Mesendoderm (in vitro differentiated cells): ENCODE measurements around the gene SMCO4.

Source experiments
- DNase-seq: peaks from one replicate; pipeline ENCODE4 v3.0.0; 2013
- H2AK5ac ChIP-seq: 2 replicates; pipeline ENCODE4 v1.6.1; 2013; ENCODE audit warnings: low read length, inconsistent platforms
- H2BK120ac ChIP-seq: 2 replicates; pipeline ENCODE4 v1.6.1; 2013; ENCODE audit warnings: low read depth, mild to moderate bottlenecking, low read length, moderate library complexity, mixed read lengths
- H2BK15ac ChIP-seq: replicated peaks from 2 replicates; pipeline ENCODE4 v1.6.1; 2013; ENCODE audit warnings: low read depth, mild to moderate bottlenecking, moderate library complexity
- H2BK5ac ChIP-seq: 2 replicates; pipeline ENCODE4 v1.6.1; 2013; ENCODE audit warnings: low read length, inconsistent platforms
- H3K18ac ChIP-seq: 2 replicates; pipeline ENCODE4 v1.6.1; 2013; ENCODE audit warnings: mild to moderate bottlenecking, low read length, mixed read lengths
- H3K23ac ChIP-seq: one replicate; pipeline ENCODE4 v1.6.1; 2013; ENCODE audit warnings: low read length
- H3K27ac ChIP-seq: 2 replicates; pipeline ENCODE4 v1.5.1; 2013; ENCODE audit warnings: low read depth, mild to moderate bottlenecking, inconsistent platforms, low read length, moderate library complexity
- H3K27me3 ChIP-seq: 2 replicates; pipeline ENCODE4 v1.6.1; 2013; ENCODE audit warnings: low read length, control low read depth, mild to moderate bottlenecking, inconsistent platforms; ENCODE audit not compliant: insufficient read depth, poor library complexity
- H3K36me3 ChIP-seq: 2 replicates; pipeline ENCODE4 v1.6.1; 2013; ENCODE audit warnings: low read length, inconsistent platforms; ENCODE audit not compliant: control insufficient read depth, insufficient read depth
- H3K4ac ChIP-seq: one replicate; pipeline ENCODE4 v1.6.1; 2013; ENCODE audit warnings: low read depth, mild to moderate bottlenecking, low read length, moderate library complexity
- H3K4me1 ChIP-seq: 2 replicates; pipeline ENCODE4 v1.6.1; 2013; ENCODE audit warnings: low read depth, low read length, inconsistent platforms; ENCODE audit not compliant: control insufficient read depth
- H3K4me2 ChIP-seq: 2 replicates; pipeline ENCODE4 v1.6.1; 2013; ENCODE audit warnings: low read length
- H3K4me3 ChIP-seq: 2 replicates; pipeline ENCODE4 v1.5.1; 2013; ENCODE audit warnings: mild to moderate bottlenecking, low read length
- H3K56ac ChIP-seq: one replicate; pipeline ENCODE4 v1.6.1; 2013; ENCODE audit warnings: low read length
- H3K79me1 ChIP-seq: 2 replicates; pipeline ENCODE4 v1.6.1; 2013; ENCODE audit warnings: low read length, inconsistent platforms
- H3K79me2 ChIP-seq: 2 replicates; pipeline ENCODE4 v1.6.1; 2013; ENCODE audit warnings: mild to moderate bottlenecking, low read length; ENCODE audit not compliant: control insufficient read depth, insufficient read depth
- H3K9ac ChIP-seq: 2 replicates; pipeline ENCODE4 v1.6.1; 2013; ENCODE audit warnings: low read length, inconsistent platforms
- H4K5ac ChIP-seq: one replicate; pipeline ENCODE4 v1.6.1; 2013; ENCODE audit warnings: low read length
- H4K8ac ChIP-seq: one replicate; pipeline ENCODE4 v1.6.1; 2013; ENCODE audit warnings: low read depth, mild to moderate bottlenecking, control low read depth, low read length, moderate library complexity
- WGBS: extraction: QIAGEN DNeasy Blood & Tissue Kit; methylation state at CpG from one replicate; pipeline ENCODE4 v1.1.7; 2013; ENCODE audit warnings: low lambda C conversion rate, missing lambda C conversion rate; ENCODE audit not compliant: insufficient coverage; ENCODE audit errors: extremely low coverage; 5-methylcytosine and 5-hydroxymethylcytosine counted together

The SMCO4 gene

DNA sequence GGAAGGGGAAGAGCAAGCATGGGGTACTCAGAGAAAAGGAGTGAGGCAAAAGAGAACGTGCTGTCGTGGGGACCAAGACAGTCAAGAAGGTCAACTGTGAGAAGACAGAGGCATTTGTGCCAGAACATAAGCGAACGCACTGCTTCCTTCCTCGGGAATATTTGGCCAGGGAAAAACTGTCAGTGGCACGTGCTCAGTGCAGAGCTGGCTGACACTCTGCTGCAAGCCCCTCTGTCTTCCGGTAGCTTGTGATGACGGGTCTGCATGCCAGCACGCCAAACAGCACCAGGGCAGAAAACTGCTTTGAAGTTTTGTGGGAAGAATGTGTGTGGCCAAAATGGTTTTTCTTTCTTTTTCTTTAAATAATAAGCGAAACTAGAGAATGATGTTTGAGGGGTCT is 60.6 kb downstream of the SMCO4 start:
- Histone ChIP-seq H3K4me3 (no peak overlapping the region), H2BK120ac (no peak overlapping the region), H4K8ac (no peak overlapping the region), H3K23ac (no peak overlapping the region), H3K4me2 (no peak overlapping the region), H3K4ac (no peak overlapping the region), H3K9ac (no peak overlapping the region), H3K27ac (no peak overlapping the region), H2BK5ac (no peak overlapping the region), H3K27me3 (no peaks in the 10 kb centered on the region), H3K18ac (no peak overlapping the region), H2AK5ac (no peak overlapping the region), H4K5ac (no peak overlapping the region), H3K56ac (no peak overlapping the region), H2BK15ac (no peak overlapping the region), H3K79me1 (peaks cover 12% of the 10 kb centered on the region), H3K79me2 (no peaks in the 10 kb centered on the region), H3K4me1 (peaks cover 8% of the 10 kb centered on the region), H3K36me3 (no peaks in the 10 kb centered on the region)
- no peak for DNase-seq
- no CpG with 5 or more reads among the region's 10 CpGs for WGBS

DNA sequence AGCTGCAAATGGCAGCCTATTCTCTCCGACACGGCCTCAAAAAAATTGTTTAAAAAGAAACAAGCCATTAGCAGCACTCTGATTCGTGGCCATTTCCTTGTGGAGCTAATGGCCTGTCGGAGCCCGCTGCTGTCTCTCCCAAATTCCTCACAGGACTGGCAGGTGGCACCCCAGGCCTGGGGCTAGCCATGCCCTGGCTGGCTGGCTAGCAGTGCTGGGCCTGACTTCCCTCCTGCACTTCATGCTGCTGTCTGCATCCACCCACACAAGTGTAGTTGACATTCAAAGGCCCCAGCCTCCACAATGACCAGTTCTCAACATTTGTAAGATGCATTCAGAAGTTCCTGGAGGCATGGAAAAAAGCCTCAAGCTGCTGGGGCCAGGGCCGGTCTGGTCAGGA is 61.5 kb downstream of the SMCO4 start:
- DNase-seq, result no peak
- Histone ChIP-seq H3K79me2 (no peaks in the 10 kb centered on the region), H4K5ac (no peak overlapping the region), H3K9ac (no peak overlapping the region), H2BK15ac (no peak overlapping the region), H3K23ac (no peak overlapping the region), H3K4me1 (peaks cover 11% of the 10 kb centered on the region), H3K4me2 (no peak overlapping the region), H3K4ac (no peak overlapping the region), H3K36me3 (no peaks in the 10 kb centered on the region), H4K8ac (no peak overlapping the region), H3K27ac (no peak overlapping the region), H2AK5ac (no peak overlapping the region), H2BK120ac (no peak overlapping the region), H3K4me3 (no peak overlapping the region), H2BK5ac (no peak overlapping the region), H3K79me1 (peaks cover 9% of the 10 kb centered on the region), H3K18ac (no peak overlapping the region), H3K56ac (no peak overlapping the region), H3K27me3 (no peaks in the 10 kb centered on the region)
- no CpG with 5 or more reads among the region's 6 CpGs for WGBS

DNA sequence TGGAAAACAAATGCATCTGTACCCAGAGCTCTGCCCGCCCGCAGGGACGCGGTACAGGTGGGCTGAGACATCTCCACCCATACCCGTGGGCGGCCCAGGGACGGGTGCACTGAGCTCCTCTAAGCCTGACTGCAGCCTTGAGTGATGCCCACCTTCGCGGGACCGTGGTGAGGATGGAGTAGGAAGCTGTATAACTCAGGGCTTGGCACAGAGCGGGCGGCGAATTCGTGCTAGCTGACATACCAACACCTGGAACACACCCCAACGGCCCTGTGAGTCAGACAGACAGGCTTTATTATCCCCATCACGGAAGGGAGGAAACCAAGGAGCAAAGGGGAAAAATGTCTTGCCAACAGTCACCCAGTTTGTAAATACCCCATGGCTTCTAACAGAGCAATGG is 61.9 kb downstream of the SMCO4 start:
- H3K27me3 ChIP-seq, result no peaks in the 10 kb centered on the region
- H2AK5ac ChIP-seq, result no peak overlapping the region
- H3K18ac ChIP-seq, result no peak overlapping the region
- no peak overlapping the region for H2BK5ac ChIP-seq
- no peak overlapping the region for H3K56ac ChIP-seq
- H4K8ac ChIP-seq, result no peak overlapping the region
- H3K79me2 ChIP-seq, result no peaks in the 10 kb centered on the region
- H2BK15ac ChIP-seq, result no peak overlapping the region
- DNase-seq, result no peak
- H3K23ac ChIP-seq, result no peak overlapping the region
- peaks cover 11% of the 10 kb centered on the region for H3K4me1 ChIP-seq
- H4K5ac ChIP-seq, result no peak overlapping the region
- H3K4ac ChIP-seq, result no peak overlapping the region
- no peak overlapping the region for H3K4me2 ChIP-seq
- H3K27ac ChIP-seq, result no peak overlapping the region
- no peak overlapping the region for H2BK120ac ChIP-seq
- no peak overlapping the region for H3K9ac ChIP-seq
- H3K4me3 ChIP-seq, result no peak overlapping the region
- no CpG with 5 or more reads among the region's 16 CpGs for WGBS
- peaks cover 6% of the 10 kb centered on the region for H3K79me1 ChIP-seq
- H3K36me3 ChIP-seq, result no peaks in the 10 kb centered on the region

GRCh38 chr11:93480756-93481155 is 62.4 kb downstream of the SMCO4 start:
- H2BK15ac ChIP-seq, result no peak overlapping the region
- H2BK5ac ChIP-seq, result no peak overlapping the region
- H2BK120ac ChIP-seq, result no peak overlapping the region
- no peak overlapping the region for H3K4ac ChIP-seq
- no peak for DNase-seq
- H4K8ac ChIP-seq, result no peak overlapping the region
- H3K79me1 ChIP-seq, result peaks cover 6% of the 10 kb centered on the region
- no peak overlapping the region for H3K18ac ChIP-seq
- no peak overlapping the region for H3K23ac ChIP-seq
- no peak overlapping the region for H3K9ac ChIP-seq
- no CpG with 5 or more reads among the region's 1 CpG for WGBS
- no peaks in the 10 kb centered on the region for H3K79me2 ChIP-seq
- no peaks in the 10 kb centered on the region for H3K36me3 ChIP-seq
- H2AK5ac ChIP-seq, result no peak overlapping the region
- peaks cover 11% of the 10 kb centered on the region for H3K4me1 ChIP-seq
- no peak overlapping the region for H3K4me3 ChIP-seq
- no peak overlapping the region for H3K56ac ChIP-seq
- H3K27ac ChIP-seq, result no peak overlapping the region
- H3K4me2 ChIP-seq, result no peak overlapping the region
- no peak overlapping the region for H4K5ac ChIP-seq
- no peaks in the 10 kb centered on the region for H3K27me3 ChIP-seq

DNA sequence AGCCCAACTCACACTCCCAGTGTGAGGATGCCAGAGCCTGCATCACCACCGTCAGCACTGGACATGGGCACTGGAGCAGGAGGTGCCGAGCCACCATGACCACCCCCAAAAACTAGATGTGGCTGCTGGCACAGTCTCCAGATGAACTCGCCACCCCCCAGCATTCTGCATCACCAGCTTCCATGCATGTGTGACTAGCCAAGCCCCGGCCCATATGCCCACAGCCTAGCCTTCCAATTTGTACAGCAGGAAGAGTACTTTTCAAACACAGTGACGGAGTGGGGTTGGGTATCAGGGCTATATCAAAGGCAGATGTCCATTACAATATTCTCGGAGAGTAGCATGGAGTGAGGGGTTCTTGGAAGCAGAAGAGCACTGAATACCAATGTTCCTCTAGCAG is 62.9 kb downstream of the SMCO4 start:
- Histone ChIP-seq H4K5ac (no peak overlapping the region), H3K4ac (no peak overlapping the region), H2BK5ac (no peak overlapping the region), H3K27me3 (no peaks in the 10 kb centered on the region), H3K4me1 (peaks cover 11% of the 10 kb centered on the region), H2AK5ac (no peak overlapping the region), H3K27ac (no peak overlapping the region), H3K56ac (no peak overlapping the region), H3K18ac (no peak overlapping the region), H3K4me3 (no peak overlapping the region), H2BK15ac (no peak overlapping the region), H4K8ac (no peak overlapping the region), H3K79me2 (no peaks in the 10 kb centered on the region), H3K79me1 (peaks cover 4% of the 10 kb centered on the region), H3K4me2 (no peak overlapping the region), H3K36me3 (no peaks in the 10 kb centered on the region), H2BK120ac (no peak overlapping the region), H3K9ac (no peak overlapping the region), H3K23ac (no peak overlapping the region)
- WGBS, result no CpG with 5 or more reads among the region's 6 CpGs
- no peak for DNase-seq

GRCh38 chr11:93478841-93479240 is 64.3 kb downstream of the SMCO4 start:
- Histone ChIP-seq H3K27ac (no peak overlapping the region), H3K18ac (no peak overlapping the region), H3K79me2 (no peaks in the 10 kb centered on the region), H2BK5ac (no peak overlapping the region), H2AK5ac (no peak overlapping the region), H3K79me1 (peaks cover 4% of the 10 kb centered on the region), H3K56ac (no peak overlapping the region), H3K4me1 (peaks cover 11% of the 10 kb centered on the region), H2BK120ac (no peak overlapping the region), H4K5ac (no peak overlapping the region), H3K23ac (no peak overlapping the region), H3K4me2 (no peak overlapping the region), H3K9ac (no peak overlapping the region), H2BK15ac (no peak overlapping the region), H3K4ac (no peak overlapping the region), H3K36me3 (no peaks in the 10 kb centered on the region), H4K8ac (no peak overlapping the region), H3K27me3 (no peaks in the 10 kb centered on the region), H3K4me3 (no peak overlapping the region)
- no peak for DNase-seq
- no CpG with 5 or more reads among the region's 19 CpGs for WGBS
